Measurements from ENCODE around the gene RANBP1. TPM values are rescaled to one million over a fixed set of nuclear protein-coding genes. Genes with fewer than 3 reads are reported as not detected.

RANBP1 gene
- total and polyA plus RNA-seq, 9 of the 15 experiments (the other 6 are each of a cell fraction or from before 2014, with no cell fraction given) = 162 to 2,891 (median 1,289) TPM

DNA sequence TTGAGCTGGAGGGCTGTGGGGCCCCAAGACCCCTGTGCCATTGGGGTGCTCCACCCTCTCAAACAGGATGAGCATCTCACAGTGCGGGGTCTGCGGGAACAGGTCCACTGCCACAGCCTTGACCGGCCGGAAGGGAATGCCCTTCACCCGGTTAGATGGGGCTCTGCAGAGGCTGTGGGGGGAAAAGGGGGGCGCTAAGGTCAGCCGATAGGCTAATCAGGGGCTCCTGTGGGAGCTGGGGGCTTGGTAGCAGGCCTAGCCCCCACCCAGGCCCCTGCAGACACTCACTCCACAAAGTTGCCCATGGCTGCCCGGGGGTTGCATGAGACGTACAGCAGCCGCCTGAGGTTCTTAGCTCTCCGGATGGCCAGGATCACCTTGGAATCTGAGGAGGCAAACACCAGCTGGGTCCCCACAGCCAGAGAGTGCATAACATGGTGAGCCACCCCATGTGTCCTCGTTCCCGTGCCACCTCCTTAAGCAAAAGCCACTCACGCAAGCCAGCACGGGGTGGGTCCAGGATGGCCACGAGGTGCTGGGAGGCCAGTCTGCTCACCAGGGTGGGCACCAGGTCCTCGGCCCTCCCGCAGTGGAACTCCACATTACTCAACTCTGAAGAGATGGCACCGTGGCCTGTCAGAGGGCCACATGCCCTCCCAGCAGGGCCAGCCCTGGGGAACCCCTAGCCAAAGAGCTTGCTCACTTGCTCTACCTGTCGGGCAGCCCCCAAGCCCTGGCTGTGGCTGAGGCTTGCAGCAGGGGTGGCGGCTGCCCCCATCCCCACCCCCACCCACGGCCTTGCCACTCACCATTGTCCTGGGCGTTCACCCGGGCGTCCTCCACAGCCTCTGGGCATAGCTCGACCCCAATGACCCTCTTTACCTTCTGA, 3.0 kb upstream of the RANBP1 start (continued):
- no peak for TF ChIP-seq DNMT1 (IDR thresholded peaks at IDR 0.05)
- no peak for TF ChIP-seq ETV6 (IDR thresholded peaks at IDR 0.05; ENCODE audit: borderline replicate concordance in 1 of 2, low read depth in 2 of 2, low read length in 1 of 2)
- no peak for TF ChIP-seq ETV6 (CRISPR knock-in tag; IDR thresholded peaks at IDR 0.05; ENCODE audit: borderline replicate concordance)
- no peak for TF ChIP-seq GTF2E2 (tag; IDR thresholded peaks at IDR 0.05)
- TF ChIP-seq, protein P1, sequence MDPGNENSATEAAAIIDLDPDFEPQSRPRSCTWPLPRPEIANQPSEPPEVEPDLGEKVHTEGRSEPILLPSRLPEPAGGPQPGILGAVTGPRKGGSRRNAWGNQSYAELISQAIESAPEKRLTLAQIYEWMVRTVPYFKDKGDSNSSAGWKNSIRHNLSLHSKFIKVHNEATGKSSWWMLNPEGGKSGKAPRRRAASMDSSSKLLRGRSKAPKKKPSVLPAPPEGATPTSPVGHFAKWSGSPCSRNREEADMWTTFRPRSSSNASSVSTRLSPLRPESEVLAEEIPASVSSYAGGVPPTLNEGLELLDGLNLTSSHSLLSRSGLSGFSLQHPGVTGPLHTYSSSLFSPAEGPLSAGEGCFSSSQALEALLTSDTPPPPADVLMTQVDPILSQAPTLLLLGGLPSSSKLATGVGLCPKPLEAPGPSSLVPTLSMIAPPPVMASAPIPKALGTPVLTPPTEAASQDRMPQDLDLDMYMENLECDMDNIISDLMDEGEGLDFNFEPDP (CRISPR knock-in tag; IDR thresholded peaks at IDR 0.05) = peak; percentile 18; the same call in 1 of the 2 replicates
- TF ChIP-seq YY1 (IDR thresholded peaks at IDR 0.05; ENCODE audit: borderline replicate concordance in 1 of 3, control insufficient read depth in 1 of 3, extremely low read depth in 1 of 3, insufficient read depth in 3 of 3, insufficient read length in 1 of 3, insufficient replicate concordance in 2 of 3, low read depth in 1 of 3, low read length in 2 of 3) = no peak
- no peak for TF ChIP-seq ZNF695 (CRISPR knock-in tag; IDR thresholded peaks at IDR 0.05)
- 0 out of 2 replicates have a peak, but pooled peaks have one; percentile 5 for TF ChIP-seq TEAD4 (IDR thresholded peaks at IDR 0.05; ENCODE audit: low read length)
- no peak for TF ChIP-seq TEAD4 (CRISPR knock-in tag; IDR thresholded peaks at IDR 0.05; ENCODE audit: borderline replicate concordance)
- no peak for TF ChIP-seq TEAD1 (CRISPR knock-in tag; IDR thresholded peaks at IDR 0.05)
- TF ChIP-seq ZC3H11A (IDR thresholded peaks at IDR 0.05; ENCODE audit: low read depth, low read length) = no peak
- no peak for TF ChIP-seq MEIS2 (IDR thresholded peaks at IDR 0.05; ENCODE audit: partially characterized antibody)
- TF ChIP-seq FOXK1 (CRISPR knock-in tag; IDR thresholded peaks at IDR 0.05; ENCODE audit: borderline replicate concordance) = no peak
- TF ChIP-seq ILK (tag; IDR thresholded peaks at IDR 0.05; ENCODE audit: borderline replicate concordance, low read depth) = no peak
- TF ChIP-seq MAFF (IDR thresholded peaks at IDR 0.05; ENCODE audit: low read length) = no peak
- no peak for TF ChIP-seq DDX20 (tag; IDR thresholded peaks at IDR 0.05; ENCODE audit: low read depth)
- no peak for TF ChIP-seq SMARCE1 (IDR thresholded peaks at IDR 0.05)
- TF ChIP-seq KLF13 (tag; IDR thresholded peaks at IDR 0.05; ENCODE audit: borderline replicate concordance, low read depth) = no peak
- no peak for TF ChIP-seq NFE2L1 (tag; IDR thresholded peaks at IDR 0.05; ENCODE audit: borderline replicate concordance, low read depth)
- TF ChIP-seq ZNF507 (tag; conservative IDR thresholded peaks at IDR 0.05) = no peak
- TF ChIP-seq EWSR1 (IDR thresholded peaks at IDR 0.05; ENCODE audit: borderline replicate concordance, low read depth, partially characterized antibody) = no peak
- TF ChIP-seq, protein P2, sequence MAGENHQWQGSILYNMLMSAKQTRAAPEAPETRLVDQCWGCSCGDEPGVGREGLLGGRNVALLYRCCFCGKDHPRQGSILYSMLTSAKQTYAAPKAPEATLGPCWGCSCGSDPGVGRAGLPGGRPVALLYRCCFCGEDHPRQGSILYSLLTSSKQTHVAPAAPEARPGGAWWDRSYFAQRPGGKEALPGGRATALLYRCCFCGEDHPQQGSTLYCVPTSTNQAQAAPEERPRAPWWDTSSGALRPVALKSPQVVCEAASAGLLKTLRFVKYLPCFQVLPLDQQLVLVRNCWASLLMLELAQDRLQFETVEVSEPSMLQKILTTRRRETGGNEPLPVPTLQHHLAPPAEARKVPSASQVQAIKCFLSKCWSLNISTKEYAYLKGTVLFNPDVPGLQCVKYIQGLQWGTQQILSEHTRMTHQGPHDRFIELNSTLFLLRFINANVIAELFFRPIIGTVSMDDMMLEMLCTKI (IDR thresholded peaks at IDR 0.05; ENCODE audit: partially characterized antibody) = no peak
- no peak for TF ChIP-seq MCM2 (IDR thresholded peaks at IDR 0.05; ENCODE audit: low read depth)
- TF ChIP-seq HMGN3 (IDR thresholded peaks at IDR 0.05; ENCODE audit: borderline replicate concordance, extremely low read depth, insufficient read length, low read depth, low read length) = no peak
- no peak for TF ChIP-seq TSC22D4 (tag; IDR thresholded peaks at IDR 0.05)
- TF ChIP-seq TAL1 (IDR thresholded peaks at IDR 0.05) = no peak

Measured in K562 (cell line).